ENCODE results near the gene SPEN.

DNA sequence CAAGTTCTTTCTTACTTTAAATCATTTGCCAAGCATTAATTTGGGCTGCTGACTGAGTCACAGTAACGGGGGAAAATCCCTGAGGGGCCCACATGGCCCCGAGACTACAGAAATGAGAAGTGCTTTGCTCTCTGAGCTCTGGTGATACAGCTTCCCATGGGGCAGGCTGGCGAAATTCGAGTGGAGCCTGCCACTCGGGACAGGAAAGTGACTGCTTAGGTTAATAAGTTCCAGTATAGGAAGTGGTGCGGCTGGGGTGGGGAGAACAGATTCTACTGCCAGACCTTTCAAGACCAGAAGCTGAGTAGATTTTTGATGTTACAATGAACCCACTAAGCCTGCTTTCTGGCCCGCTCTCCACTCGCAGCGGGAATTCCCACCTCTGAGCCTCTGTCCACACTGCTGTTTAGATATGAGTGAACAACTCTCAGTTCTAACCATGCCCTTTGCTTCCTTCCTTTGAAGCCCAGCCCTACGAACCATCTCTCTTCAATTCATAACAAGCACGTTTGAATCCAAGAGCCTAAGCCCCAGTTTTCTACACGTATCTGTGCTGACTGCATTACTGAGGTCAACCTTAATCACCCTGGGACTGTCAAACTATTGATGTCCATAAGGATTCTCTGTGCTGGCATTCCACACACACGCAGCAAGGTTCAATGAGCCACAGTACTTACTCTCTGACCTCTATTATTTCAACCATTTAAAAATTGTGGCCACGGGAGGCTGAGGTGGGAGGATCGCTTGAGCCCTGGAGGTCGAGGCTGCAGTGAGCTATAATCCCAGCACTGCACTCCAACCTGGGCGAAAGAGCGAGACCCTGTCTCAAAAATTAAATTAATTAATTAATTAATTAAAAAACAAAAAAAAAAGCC lies 118.8 kb downstream of the SPEN start:
- TF ChIP-seq CTCF (IDR thresholded peaks at IDR 0.05; ENCODE audit: low read depth, low read length, poor library complexity, severe bottlenecking) (no peak), EZH2phosphoT487 (IDR thresholded peaks at IDR 0.05; ENCODE audit: borderline replicate concordance, low read length) (no peak)

All from DOHH2 (cell line).